Measurements from ENCODE around the gene CFAP20DC.
"Not testable (repeated sequence)": the region's sequence is repeated elsewhere in the genome, so short reads cannot be mapped to it uniquely, and the experiment has no call there.

Gene CFAP20DC

GRCh38 chr3:58864480-58864879 lies 185.3 kb downstream of the CFAP20DC start:
- DNase-seq = no peak

DNA sequence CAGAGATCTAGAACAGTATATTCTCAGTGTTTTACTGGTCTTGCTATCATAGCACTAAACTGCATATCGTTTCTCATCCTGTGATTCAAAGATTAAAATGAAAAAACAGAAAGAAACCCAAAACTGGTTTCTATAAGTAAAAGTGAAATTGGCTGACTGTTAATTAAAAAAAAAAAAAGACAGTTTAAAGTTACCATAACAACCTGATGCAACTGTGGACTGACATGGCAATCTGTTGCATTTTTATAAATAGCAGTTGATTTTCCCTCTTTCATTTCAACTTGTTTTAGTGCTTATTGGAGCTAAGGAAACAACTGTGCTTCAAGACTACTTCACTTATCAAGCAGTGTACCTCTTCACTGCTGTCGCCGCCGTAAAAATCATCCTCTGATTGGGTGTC lies 186.6 kb downstream of the CFAP20DC start:
- no peak for DNase-seq

DNA sequence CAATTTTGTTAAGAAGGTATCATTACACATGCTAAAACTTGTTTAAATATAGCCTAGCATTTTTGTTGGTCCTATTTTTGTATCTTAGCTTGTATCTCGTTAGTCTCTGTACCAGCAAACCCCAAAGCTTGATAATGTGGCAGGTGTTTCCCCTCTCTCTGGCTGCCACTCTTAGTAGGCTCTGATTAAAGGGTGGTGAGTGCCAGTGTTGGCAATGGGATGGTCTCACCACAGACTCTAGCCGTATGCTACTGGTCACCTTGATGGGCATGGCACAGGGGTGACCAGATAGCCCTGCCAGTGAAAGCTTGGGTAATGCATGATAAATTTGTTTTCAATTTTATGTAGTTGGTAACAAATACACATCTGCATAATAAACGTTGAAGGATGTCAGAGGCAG lies 188.3 kb downstream of the CFAP20DC start:
- DNase-seq = no peak

DNA sequence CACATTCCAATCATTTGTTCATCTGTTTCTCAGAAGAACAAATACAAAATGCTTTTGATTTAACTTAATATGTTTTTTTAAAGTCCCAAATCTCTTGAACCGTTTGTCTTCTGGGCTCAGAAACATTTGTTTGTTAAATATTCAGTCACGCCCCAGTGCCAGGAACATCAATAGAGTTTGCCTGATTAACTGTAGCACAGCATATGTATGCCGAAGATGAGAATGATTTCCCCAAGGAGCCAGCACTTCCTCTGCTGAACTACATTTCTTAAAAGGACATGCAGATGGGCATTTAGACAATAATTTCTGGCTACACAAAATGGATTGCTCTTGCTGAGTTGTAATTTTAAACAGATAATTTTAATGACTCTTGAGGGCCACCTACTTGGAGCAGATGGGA lies 191.7 kb downstream of the CFAP20DC start:
- no peak for DNase-seq

GRCh38 chr3:58857402-58857801 lies 192.4 kb downstream of the CFAP20DC start:
- DNase-seq = no peak

DNA sequence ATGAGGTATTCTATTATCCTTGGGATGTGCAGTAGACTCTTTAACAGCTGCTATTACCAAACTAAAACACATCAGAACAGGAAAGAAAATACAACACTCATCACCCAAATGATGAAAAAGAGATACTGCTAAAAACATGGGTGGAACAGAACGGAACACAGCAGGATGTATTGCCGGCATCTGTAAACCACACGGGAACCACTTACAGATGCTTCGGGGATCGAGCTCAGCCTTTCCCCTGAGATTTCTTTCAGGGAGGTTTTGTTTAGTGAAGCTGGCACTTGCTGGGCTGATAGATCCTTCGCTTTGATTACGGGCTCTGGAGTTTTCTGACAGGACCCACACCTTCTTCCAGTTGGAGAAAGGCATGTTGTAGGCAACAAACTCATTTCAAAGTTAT lies 201.0 kb downstream of the CFAP20DC start:
- DNase-seq = no peak

DNA sequence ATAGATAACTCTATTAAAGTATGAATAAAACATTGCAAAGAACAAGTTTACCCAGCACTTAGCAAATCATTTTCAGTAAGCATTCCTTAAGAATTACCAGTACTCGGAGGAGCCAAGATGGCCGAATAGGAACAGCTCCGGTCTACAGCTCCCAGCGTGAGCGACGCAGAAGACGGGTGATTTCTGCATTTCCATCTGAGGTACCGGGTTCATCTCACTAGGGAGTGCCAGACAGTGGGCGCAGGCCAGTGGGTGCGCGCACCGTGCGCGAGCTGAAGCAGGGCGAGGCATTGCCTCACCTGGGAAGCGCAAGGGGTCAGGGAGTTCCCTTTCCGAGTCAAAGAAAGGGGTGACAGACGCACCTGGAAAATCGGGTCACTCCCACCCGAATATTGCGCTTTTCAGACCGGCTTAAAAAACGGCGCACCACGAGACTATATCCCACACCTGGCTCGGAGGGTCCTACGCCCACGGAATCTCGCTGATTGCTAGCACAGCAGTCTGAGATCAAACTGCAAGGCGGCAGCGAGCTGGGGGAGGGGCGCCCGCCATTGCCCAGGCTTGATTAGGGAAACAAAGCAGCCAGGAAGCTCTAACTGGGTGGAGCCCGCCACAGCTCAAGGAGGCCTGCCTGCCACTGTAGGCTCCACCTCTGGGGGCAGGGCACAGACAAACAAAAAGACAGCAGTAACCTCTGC lies 207.6 kb downstream of the CFAP20DC start:
- not testable (repeated sequence) for DNase-seq

- no peak for DNase-seq
These were observed 208.9 kb downstream of the CFAP20DC start for GRCh38 chr3:58840949-58841348.

DNA sequence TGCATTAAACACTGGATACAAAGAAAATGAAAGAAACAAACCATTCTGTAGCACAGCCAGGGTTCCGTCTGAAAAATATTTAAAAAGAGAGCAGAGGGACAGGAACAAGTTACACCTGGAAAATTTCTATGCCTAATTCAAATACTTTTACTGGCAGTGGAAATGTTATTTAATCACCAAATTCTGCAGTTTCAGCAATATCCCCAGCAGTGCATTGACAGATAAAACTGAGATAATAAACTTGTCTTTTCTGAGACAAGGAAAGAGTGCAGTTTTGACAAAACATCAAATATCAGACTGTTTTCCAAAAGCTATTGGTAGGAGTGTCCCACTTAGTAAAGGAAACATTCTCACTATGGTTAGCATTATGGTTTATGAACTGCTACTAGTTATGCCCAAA lies 209.9 kb downstream of the CFAP20DC start:
- DNase-seq = no peak

DNA sequence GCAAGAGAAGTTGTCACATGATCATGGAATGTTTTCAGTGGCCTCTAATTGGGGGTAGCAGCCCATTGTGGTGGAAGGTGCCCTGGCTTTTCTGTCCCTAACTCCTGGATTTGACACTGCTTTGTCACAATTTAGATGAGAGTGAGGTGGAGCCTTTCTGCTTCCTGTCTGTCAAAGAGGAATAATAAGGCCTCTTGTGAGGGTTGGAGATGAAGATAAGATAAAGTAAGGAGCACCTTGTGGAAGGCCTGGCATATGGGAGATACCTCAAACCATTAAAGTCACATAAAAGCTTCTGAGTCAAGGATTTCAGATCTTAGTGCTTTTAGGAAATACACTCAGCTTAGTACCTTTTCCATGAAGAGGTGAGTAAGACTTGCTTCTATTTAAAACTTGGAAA lies 210.6 kb downstream of the CFAP20DC start:
- no peak for DNase-seq

DNA sequence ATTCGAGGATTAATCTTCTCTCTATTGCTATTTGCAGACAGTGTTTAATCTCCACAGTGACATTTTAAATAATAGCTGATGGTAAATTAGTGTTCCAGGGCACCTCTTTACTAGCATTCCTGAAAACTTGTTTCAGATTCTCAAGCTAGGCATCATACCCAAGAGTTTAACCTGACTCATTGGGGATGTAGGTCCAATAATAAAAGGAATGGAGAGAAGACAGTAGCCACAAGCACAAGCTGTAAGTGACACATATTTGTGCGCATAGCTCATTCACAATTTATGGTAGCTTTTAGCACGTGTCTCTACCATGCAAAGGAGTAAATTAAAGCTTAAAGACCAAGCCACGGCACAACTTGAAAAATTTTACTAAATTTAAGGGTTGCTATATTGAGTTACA lies 212.0 kb downstream of the CFAP20DC start:
- no peak for DNase-seq

DNA sequence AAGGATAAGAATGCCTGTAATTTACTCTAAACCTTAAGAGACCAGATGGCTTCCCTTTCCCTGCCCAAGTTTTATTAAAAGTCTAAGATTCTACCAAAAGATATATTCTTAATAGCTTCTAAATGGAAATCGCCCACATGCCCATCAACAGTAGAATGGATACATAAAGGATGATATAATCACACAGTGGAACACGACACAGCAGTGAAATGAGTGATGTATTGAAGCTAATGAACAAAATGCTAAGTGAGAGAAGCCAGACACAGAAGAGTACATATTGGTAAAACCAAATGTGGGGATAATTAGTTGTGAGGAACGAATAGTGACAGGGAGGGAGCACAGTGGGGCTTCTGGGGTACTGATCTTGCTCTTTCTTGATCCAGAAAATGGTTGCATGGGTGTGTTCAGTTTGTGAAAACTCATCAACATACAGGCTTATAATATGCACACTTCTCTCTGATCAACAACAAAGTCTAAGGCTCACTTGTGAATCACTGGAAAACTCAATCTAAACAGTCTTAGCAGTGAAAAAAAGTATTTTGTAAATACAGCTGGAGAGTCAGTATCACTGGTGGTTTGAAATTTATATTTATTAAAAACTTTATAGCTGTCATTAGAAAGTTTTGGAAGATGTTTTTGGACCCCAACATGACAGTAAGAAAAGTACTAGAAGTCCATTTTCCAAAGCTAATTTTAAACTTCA lies 212.5 kb downstream of the CFAP20DC start:
- DNase-seq = no peak

GRCh38 chr3:58835086-58835485 lies 214.7 kb downstream of the CFAP20DC start:
- DNase-seq = no peak

GRCh38 chr3:58833491-58833890 lies 216.3 kb downstream of the CFAP20DC start:
- DNase-seq = no peak

DNA sequence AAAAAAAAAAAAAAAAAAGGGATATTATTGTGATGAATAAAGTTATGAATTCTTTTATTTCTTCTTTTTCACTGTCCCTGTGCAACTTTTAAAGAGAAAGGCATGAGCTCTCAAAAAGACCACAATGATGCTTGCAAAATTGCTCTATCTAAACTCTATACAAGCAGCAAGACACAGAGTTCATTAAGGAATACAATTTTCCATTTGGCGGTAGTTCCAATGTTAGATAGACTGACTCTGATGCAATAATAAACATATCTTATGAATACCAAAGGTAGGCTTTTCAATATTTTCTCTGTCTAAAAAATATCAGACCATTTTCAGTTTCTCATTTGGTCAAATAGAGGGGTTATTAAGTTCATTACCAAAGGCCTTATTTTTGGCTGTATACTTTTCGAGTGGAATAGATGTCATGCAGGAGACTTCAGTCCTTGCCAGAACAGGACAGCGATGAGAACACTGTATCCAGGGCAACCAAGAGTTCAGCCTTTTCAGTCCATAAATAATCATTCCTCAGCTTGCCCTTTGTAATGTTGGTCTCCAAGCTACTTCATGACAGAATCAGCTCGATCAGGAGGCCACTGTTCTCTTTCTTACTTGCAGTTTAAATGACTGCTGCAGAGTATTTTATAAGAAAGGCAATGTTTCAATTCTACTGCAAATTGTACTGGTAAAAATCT lies 220.4 kb downstream of the CFAP20DC start:
- no peak for DNase-seq

DNA sequence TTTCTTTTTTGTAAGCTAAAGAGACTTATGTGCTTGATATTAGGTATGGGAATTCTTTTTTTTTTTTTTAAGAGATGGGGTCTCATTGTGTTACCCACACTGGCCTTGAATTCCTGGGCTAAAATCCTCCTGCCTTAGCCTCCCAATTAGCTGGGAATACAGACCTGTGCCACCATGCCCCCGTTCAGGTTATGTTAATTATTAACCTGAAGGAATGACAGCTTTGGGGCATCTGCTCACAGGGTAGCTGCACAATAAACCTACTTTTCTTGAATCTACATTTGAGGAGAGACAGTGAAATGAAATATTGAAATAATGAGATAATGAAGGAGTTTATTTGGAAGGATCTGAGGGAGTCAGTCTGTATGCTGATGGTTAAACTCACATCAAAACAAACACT lies 225.0 kb downstream of the CFAP20DC start:
- DNase-seq = no peak

DNA sequence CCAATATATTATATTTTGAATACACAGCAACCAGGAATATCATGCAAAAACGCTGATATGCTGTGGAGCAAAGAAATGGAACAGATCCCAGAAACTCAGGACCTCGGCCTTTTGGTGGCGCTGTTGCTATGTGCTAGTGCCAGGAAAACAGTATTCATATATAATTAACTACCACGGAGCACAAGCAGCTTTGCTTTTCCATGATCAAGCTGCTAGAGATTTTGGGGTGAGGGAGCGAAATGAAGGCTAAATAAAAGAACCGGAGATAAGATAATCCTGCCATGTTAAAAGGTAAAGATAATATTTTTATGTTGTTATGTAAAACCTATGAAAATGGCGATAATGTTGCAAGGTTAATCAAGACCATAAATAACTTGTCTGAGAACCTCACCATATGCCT lies 225.5 kb downstream of the CFAP20DC start:
- DNase-seq = peak; percentile 1

GRCh38 chr3:58806551-58807244 lies 243.1 kb downstream of the CFAP20DC start:
- DNase-seq = not testable (repeated sequence)

DNA sequence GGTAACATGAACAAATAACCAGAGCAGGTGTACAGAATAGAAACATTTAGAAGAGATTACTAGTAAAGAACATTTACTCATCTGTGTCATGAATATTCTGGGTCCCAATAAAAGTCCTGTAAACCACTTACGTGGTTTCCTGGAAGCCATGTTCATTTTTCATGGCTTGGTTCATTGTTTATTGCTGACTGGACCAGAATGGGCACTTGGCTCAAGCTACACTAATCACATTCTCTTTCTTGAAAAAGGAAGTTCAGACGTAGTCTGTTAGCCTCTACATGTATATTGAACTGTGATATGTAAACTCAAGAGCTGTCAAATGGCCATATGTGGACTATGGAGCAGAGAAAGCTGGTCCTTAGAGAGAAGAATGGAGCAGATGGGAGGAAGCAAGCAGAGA lies 244.9 kb downstream of the CFAP20DC start:
- DNase-seq = no peak

- DNase-seq = no peak
These were observed 248.3 kb downstream of the CFAP20DC start for GRCh38 chr3:58801541-58801940.

DNA sequence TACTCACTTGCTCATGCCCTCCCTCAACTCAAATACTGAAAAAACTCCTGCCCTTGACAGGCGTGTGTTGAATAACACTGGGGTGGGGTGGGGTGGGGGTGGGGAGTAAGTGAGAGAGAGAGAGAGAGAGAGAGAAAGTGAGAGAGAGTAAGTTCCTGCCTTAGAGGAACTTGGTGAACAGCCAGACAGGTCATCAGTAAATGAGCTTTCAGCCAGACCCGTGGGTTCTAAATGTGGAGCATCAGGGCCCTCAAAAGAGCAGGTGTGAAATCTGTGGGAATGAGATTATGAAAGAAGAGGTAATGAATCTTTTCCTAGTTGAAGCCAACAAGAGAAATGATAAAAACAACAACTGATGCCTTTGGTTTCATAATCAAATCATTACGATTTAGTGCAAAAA lies 248.9 kb downstream of the CFAP20DC start:
- DNase-seq = no peak

DNA sequence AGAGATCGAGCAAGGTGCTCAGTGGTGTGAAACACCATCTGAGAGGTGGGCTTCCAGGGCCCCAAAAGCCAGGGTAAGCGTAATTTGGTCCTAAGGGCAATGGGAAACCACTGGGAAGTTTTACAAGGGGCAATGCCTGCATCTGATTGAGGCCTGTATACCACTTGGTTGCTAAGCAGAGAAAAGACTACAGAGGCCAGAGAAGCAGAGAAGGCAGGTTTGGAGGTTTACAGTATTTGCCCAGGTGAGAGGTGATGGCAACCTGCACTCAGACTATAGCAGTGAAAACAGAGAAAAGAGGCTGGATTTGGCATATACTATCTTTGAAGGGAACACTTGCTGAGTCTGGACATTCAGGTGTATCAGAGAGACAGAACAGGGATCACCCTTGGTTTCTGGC lies 249.8 kb downstream of the CFAP20DC start:
- DNase-seq = no peak

DNA sequence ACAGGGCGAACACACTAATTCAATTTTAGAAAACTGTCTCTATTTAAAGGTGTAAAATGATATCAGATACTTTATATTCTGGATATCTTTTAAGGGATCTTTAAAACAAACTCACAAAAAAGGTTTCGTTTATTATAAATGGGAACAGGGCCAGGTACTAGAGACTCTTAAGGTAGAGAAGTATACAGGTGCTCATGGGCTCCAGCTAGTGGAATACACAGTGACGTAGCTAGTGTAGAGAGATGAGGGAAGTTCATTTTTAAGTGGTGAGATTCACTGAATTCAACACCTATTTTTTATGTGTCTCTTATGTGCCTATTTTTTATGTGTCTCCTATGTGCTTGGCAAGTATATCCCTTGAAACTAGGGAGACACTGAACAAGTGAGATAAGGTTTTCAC lies 250.6 kb downstream of the CFAP20DC start:
- DNase-seq = no peak

DNA sequence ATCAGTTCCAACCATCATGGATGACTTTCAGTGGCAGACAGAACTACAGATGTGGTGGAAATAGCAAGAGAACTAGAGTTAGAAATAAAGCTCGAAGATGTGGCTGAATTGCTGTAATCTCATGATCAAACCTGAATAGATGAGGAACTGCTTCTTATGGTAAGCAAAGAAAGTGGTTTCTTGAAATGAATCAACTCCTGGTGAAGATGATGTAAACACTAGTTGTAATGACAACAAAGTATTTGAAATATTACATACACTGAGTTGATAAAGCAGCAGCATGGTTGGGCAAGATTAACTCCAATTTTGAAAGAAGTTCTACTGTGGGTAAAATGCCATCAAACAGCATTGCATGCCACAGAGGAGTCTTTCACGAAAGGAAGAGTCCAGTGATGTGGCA lies 251.5 kb downstream of the CFAP20DC start:
- DNase-seq = no peak
